PC-9 (cell line): ENCODE data around the gene GPATCH2. TPM values are rescaled to one million over a fixed set of nuclear protein-coding genes. Genes with fewer than 3 reads are reported as not detected.

ENCODE experiments used
- BruUV-seq: library from RNA; stranded (reverse); fragments of 400-500 nt; replicated peaks from 2 replicates; lab custom pipeline; 2021; lab: Mats Ljungman, UMichigan
- CTCF ChIA-PET: fragments of 300-600 bp; sonication (Branson Sonifier 250); formaldehyde crosslinking; loops from one replicate; lab custom pipeline; 2022; ENCODE audit warnings: antibody characterized with exemption; lab: Charles Lee
- POLR2A ChIA-PET: fragments of 300-600 bp; sonication (Branson Sonifier 250); formaldehyde crosslinking; loops from one replicate; lab custom pipeline; 2022; ENCODE audit warnings: antibody characterized with exemption; ENCODE audit not compliant: unreplicated experiment; lab: Charles Lee
- DNase-seq, 2 experiments: peaks; one replicate each; pipeline versions ENCODE4 v3.0.0 to v3.0.0-alpha.2; 2015 to 2022; ENCODE audit warnings: mixed read lengths in 1 of 2
- H2AFZ ChIP-seq: fragments of 200-600 bp; sonication (generic); 2 replicates; pipeline ENCODE4 v1.8.1; 2017; ENCODE audit warnings: antibody characterized with exemption
- H3F3A ChIP-seq: fragments of 200-600 bp; sonication (generic); 2 replicates; pipeline ENCODE4 v1.8.1; 2017; ENCODE audit warnings: antibody characterized with exemption, mild to moderate bottlenecking, low read depth; ENCODE audit not compliant: insufficient read depth
- H3K27ac ChIP-seq: fragments of 200-600 bp; sonication (generic); 2 replicates; pipeline ENCODE4 v1.6.1; 2016; ENCODE audit warnings: mixed run types
- H3K27me3 ChIP-seq: fragments of 200-600 bp; sonication (generic); 2 replicates; pipeline ENCODE4 v1.6.1; 2016; ENCODE audit warnings: low read depth, mixed run types; ENCODE audit not compliant: insufficient read depth
- H3K36me3 ChIP-seq: fragments of 200-600 bp; sonication (generic); 2 replicates; pipeline ENCODE4 v1.6.1; 2016; ENCODE audit warnings: low read depth, mixed run types
- H3K4me1 ChIP-seq: fragments of 200-600 bp; sonication (generic); replicated peaks from 2 replicates; pipeline ENCODE4 v1.6.1; 2016; ENCODE audit warnings: mixed run types; ENCODE audit not compliant: insufficient read depth
- H3K4me2 ChIP-seq: fragments of 200-600 bp; sonication (generic); 2 replicates; pipeline ENCODE4 v1.6.1; 2017; ENCODE audit warnings: mixed run types
- H3K4me3 ChIP-seq: fragments of 200-600 bp; sonication (generic); 2 replicates; pipeline ENCODE4 v1.6.1; 2016; ENCODE audit warnings: mixed run types
- H3K79me2 ChIP-seq: fragments of 200-600 bp; sonication (generic); 2 replicates; pipeline ENCODE4 v1.6.1; 2017; ENCODE audit warnings: low read depth, mixed run types
- H3K9me2 ChIP-seq: fragments of 200-600 bp; sonication (generic); 2 replicates; pipeline ENCODE4 v1.8.1; 2017; ENCODE audit warnings: mild to moderate bottlenecking; ENCODE audit not compliant: insufficient read depth
- H3K9me3 ChIP-seq: fragments of 200-600 bp; sonication (generic); 2 replicates; pipeline ENCODE4 v1.8.1; 2016; ENCODE audit warnings: low read depth; ENCODE audit not compliant: insufficient read depth
- H4K20me1 ChIP-seq: fragments of 200-600 bp; sonication (generic); 2 replicates; pipeline ENCODE4 v1.8.1; 2017; ENCODE audit not compliant: insufficient read depth
- EZH2 ChIP-seq: fragments of 200-600 bp; sonication (generic); IDR thresholded peaks from 2 replicates; pipeline ENCODE4 v1.8.0; 2017; ENCODE audit warnings: antibody characterized with exemption, low read depth
- intact Hi-C: fragments of 100-400 bp; cut with micrococcal nuclease; formaldehyde crosslinking; loops from one replicate; pipeline ENCODE4 v1.10.0; 2022; ENCODE audit not compliant: unreplicated experiment
- total RNA-seq: library from RNA; stranded (reverse); gene quantifications from 2 replicates; pipeline ENCODE4 v1.2.3, GENCODE V29; 2021
- TF ChIP-seq, protein P1 (sequence below): fragments of 200-600 bp; sonication (generic); conservative IDR thresholded peaks from 2 replicates; pipeline ENCODE4 v1.6.1; 2017; ENCODE audit warnings: mixed run types, antibody characterized with exemption, mild to moderate bottlenecking, moderate library complexity

The GPATCH2 gene
- total RNA-seq, 1 experiment from 2014 or later: 14.8 TPM

DNA sequence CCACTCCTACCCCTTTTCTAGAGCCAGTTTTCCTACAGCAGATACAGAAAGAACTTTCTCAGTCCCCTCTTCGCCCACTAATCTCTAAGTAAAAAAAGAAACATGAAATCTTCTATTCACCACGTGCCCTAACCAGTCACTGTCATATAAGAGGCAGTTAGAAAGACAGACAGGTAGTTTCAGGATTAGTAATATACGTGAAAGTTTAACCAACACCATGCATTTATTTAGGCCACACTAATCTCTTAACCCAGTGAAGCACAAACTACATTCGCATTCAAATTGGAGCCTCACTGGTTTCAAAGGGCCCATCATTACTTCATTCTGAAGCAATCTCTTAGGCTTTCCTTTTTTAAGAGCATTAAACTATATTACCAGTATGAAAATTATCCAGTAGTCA is 10.1 kb downstream of the GPATCH2 start:
- no peak for TF ChIP-seq EZH2
- TF ChIP-seq, protein P1, sequence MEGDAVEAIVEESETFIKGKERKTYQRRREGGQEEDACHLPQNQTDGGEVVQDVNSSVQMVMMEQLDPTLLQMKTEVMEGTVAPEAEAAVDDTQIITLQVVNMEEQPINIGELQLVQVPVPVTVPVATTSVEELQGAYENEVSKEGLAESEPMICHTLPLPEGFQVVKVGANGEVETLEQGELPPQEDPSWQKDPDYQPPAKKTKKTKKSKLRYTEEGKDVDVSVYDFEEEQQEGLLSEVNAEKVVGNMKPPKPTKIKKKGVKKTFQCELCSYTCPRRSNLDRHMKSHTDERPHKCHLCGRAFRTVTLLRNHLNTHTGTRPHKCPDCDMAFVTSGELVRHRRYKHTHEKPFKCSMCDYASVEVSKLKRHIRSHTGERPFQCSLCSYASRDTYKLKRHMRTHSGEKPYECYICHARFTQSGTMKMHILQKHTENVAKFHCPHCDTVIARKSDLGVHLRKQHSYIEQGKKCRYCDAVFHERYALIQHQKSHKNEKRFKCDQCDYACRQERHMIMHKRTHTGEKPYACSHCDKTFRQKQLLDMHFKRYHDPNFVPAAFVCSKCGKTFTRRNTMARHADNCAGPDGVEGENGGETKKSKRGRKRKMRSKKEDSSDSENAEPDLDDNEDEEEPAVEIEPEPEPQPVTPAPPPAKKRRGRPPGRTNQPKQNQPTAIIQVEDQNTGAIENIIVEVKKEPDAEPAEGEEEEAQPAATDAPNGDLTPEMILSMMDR: no peak
- peaks cover 56% of the 10 kb centered on the region for H3K79me2 ChIP-seq
- no peaks in the 10 kb centered on the region for H3K27me3 ChIP-seq
- intact Hi-C loops: no loop called here
- H3K4me2 ChIP-seq: no peak overlapping the region
- no peak overlapping the region for H3K27ac ChIP-seq
- peaks cover 31% of the 10 kb centered on the region for H4K20me1 ChIP-seq
- H3K9me3 ChIP-seq: no peaks in the 10 kb centered on the region
- no peak overlapping the region for H3K4me3 ChIP-seq
- H3F3A ChIP-seq: peaks cover 8% of the 10 kb centered on the region; the same call in 1 of the 2 replicates
- no peak for DNase-seq
- ChIA-PET CTCF (no interaction called here), POLR2A (no interaction called here)
- no peak overlapping the region for H2AFZ ChIP-seq
- H3K9me2 ChIP-seq: no peaks in the 10 kb centered on the region
- no peaks in the 10 kb centered on the region for H3K4me1 ChIP-seq
- BruUV-seq: no TSS peak
- H3K36me3 ChIP-seq: 0 out of 2 replicates have a peak, but pooled peaks cover 7% of the 10 kb centered on the region

DNA sequence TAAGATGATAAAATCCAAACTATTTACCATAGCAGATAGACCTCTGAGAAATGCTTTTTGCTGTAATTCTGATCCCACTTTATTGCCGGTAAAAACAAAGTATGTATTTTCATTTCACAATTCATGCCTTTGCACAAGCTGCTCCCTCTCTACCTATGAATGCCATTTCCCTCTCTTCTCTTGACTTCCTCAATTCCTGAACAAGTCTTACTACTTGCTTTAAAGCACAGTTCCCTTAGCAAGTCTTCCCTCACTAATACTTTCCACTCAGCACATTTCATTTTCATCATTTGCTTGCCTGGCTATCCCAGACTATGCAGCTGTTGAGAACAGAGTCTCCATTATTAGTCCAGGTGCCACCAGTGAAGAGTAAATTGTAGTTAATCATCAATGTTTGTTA is 13.8 kb downstream of the GPATCH2 start:
- BruUV-seq: no TSS peak
- Histone ChIP-seq H3K27me3 (no peaks in the 10 kb centered on the region), H3K79me2 (peaks cover 20% of the 10 kb centered on the region), H3K9me3 (no peaks in the 10 kb centered on the region), H3F3A (0 out of 2 replicates have a peak, but pooled peaks cover 8% of the 10 kb centered on the region), H3K36me3 (0 out of 2 replicates have a peak, but pooled peaks cover 11% of the 10 kb centered on the region), H3K4me2 (no peak overlapping the region), H4K20me1 (peaks cover 35% of the 10 kb centered on the region), H3K9me2 (no peaks in the 10 kb centered on the region), H2AFZ (no peak overlapping the region), H3K27ac (no peak overlapping the region), H3K4me3 (no peak overlapping the region), H3K4me1 (no peaks in the 10 kb centered on the region)
- ChIA-PET POLR2A (no interaction called here), CTCF (no interaction called here)
- no peak for DNase-seq
- TF ChIP-seq, protein P1: no peak
- TF ChIP-seq EZH2: no peak
- intact Hi-C loops: no loop called here

DNA sequence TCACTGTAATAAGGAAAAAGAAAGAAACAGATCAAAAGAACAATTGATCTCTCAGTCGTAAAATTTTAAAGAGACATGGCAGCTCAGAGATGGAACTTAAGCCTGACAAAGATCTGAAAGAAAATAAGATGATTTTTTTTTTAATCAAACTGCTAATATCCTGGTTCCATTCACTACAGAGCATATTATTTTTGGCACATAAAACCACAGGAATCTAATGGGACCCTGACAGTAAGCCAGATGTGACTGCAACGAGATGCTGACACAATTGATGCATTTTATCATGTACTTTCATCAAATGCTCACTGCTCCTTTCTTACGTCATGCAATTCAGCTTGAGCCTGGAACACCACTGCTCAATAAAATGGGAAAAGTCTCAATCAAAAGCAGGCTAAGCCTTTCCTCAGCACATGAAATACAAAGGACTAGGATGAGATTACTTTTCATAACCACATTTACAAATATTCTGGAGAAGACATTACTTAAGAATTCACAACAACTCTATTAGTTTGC is 16.6 kb downstream of the GPATCH2 start:
- TF ChIP-seq, protein P1: no peak
- no peak for TF ChIP-seq EZH2
- Histone ChIP-seq H3K4me3 (no peak overlapping the region), H3K9me2 (no peaks in the 10 kb centered on the region), H3K27ac (no peak overlapping the region), H3K79me2 (peaks cover 10% of the 10 kb centered on the region; the same call in 1 of the 2 replicates), H3K9me3 (no peaks in the 10 kb centered on the region), H3K36me3 (peaks cover 21% of the 10 kb centered on the region), H3K4me1 (no peaks in the 10 kb centered on the region), H3K4me2 (no peak overlapping the region), H2AFZ (no peak overlapping the region), H3F3A (0 out of 2 replicates have a peak, but pooled peaks cover 8% of the 10 kb centered on the region), H3K27me3 (no peaks in the 10 kb centered on the region), H4K20me1 (peaks cover 26% of the 10 kb centered on the region)
- no peak for DNase-seq
- POLR2A ChIA-PET: interaction anchor here (0.5 kb wide), 1 partner anchor 17 kb away, joined by 3 read pairs; the partner anchor contains the start of genes GPATCH2 and SPATA17
- intact Hi-C loops: no loop called here
- CTCF ChIA-PET: no interaction called here
- BruUV-seq: no TSS peak
